HepG2 (cell line): Measurements from ENCODE around the gene ACP5. TPM values are rescaled to one million over a fixed set of nuclear protein-coding genes. Genes with fewer than 3 reads are reported as not detected.

Experiments
- ATAD3A ChIP-seq: sonication (generic); formaldehyde crosslinking; IDR thresholded peaks from 2 replicates; pipeline ENCODE4 v1.4.0; 2020; ENCODE audit warnings: missing genetic modification reagents
- FOXA3 ChIP-seq: IDR thresholded peaks from 2 replicates; pipeline ENCODE4 v1.6.1; 2016; ENCODE audit warnings: missing genetic modification reagents, missing compliant biosample characterization
- ISL2 ChIP-seq: sonication (generic); formaldehyde crosslinking; IDR thresholded peaks from 2 replicates; pipeline ENCODE4 v1.5.0; 2020; ENCODE audit warnings: missing genetic modification reagents
- KDM3A ChIP-seq: IDR thresholded peaks from 2 replicates; pipeline ENCODE4 v1.6.1; 2018; ENCODE audit warnings: low read depth, missing compliant biosample characterization
- REL ChIP-seq: sonication (generic); formaldehyde crosslinking; conservative IDR thresholded peaks from 2 replicates; pipeline ENCODE4 v1.8.0; 2022; ENCODE audit warnings: mild to moderate bottlenecking, missing genetic modification reagents, moderate library complexity
- REST ChIP-seq, 2 experiments: IDR thresholded peaks; 2 replicates each; pipeline ENCODE4 v1.6.1; 2011 to 2012; ENCODE audit warnings: low read length in 2 of 2, borderline replicate concordance in 1 of 2, low read depth in 1 of 2, mild to moderate bottlenecking in 1 of 2, moderate library complexity in 1 of 2
- SPEN ChIP-seq: sonication (generic); formaldehyde crosslinking; IDR thresholded peaks from 2 replicates; pipeline ENCODE4 v1.5.1; 2020; ENCODE audit warnings: low read depth, mild to moderate bottlenecking, missing genetic modification reagents
- TFDP2 ChIP-seq: sonication (generic); formaldehyde crosslinking; IDR thresholded peaks from 2 replicates; pipeline ENCODE4 v1.4.0; 2020; ENCODE audit warnings: missing genetic modification reagents
- XRCC5 ChIP-seq: fragments of 200-400 bp; formaldehyde crosslinking; optimal IDR thresholded peaks from 2 replicates; pipeline ENCODE3; 2017; ENCODE audit warnings: mild to moderate bottlenecking, low read length
- ZNF18 ChIP-seq: sonication (generic); formaldehyde crosslinking; IDR thresholded peaks from 2 replicates; pipeline ENCODE4 v1.8.0; 2022; ENCODE audit warnings: mild to moderate bottlenecking, missing genetic modification reagents; ENCODE audit not compliant: insufficient replicate concordance
- ZNF224 ChIP-seq: sonication (generic); formaldehyde crosslinking; IDR thresholded peaks from 2 replicates; pipeline ENCODE4 v1.5.0; 2020; ENCODE audit warnings: mild to moderate bottlenecking, missing genetic modification reagents
- ZNF616 ChIP-seq: sonication (generic); formaldehyde crosslinking; IDR thresholded peaks from 2 replicates; pipeline ENCODE4 v1.5.0; 2020; ENCODE audit warnings: low read depth, mild to moderate bottlenecking, missing genetic modification reagents
- ZNF782 ChIP-seq: sonication (generic); formaldehyde crosslinking; IDR thresholded peaks from 2 replicates; pipeline ENCODE4 v1.4.0; 2020; ENCODE audit warnings: missing genetic modification reagents, mild to moderate bottlenecking, borderline replicate concordance
- ZNF879 ChIP-seq: sonication (generic); formaldehyde crosslinking; IDR thresholded peaks from 2 replicates; pipeline ENCODE4 v1.8.1; 2023; ENCODE audit warnings: missing genetic modification reagents
- ZSCAN5A ChIP-seq: sonication (generic); formaldehyde crosslinking; IDR thresholded peaks from 2 replicates; pipeline ENCODE4 v1.8.0; 2022; ENCODE audit warnings: mild to moderate bottlenecking, missing genetic modification reagents, borderline replicate concordance
- ZXDC ChIP-seq: sonication (generic); formaldehyde crosslinking; IDR thresholded peaks from 2 replicates; pipeline ENCODE4 v1.5.0; 2020; ENCODE audit warnings: mild to moderate bottlenecking, missing genetic modification reagents
- polyA plus RNA-seq, 8 experiments: library from polyadenylated mRNA; depleted of rRNA in 3 of 8; stranded (reverse) in 7 of 8; unstranded in 1 of 8; fragments of >200 nt; fragmentation: Illumina TruSeq in 4 of 8; extraction: Trizol in 4 of 8; gene quantifications; 2 replicates each; pipeline versions ENCODE4 v1.2.1 to v1.2.3, GENCODE V29; 2011 to 2016; ENCODE audit warnings: low read depth in 4 of 8, missing spikeins in 1 of 8, mixed read lengths in 1 of 8; ENCODE audit not compliant: insufficient read depth in 1 of 8
- total RNA-seq, 5 experiments: library from RNA; depleted of rRNA; stranded (reverse); fragments of >200 nt; fragmentation: Illumina TruSeq; extraction: Trizol; gene quantifications; 2 replicates each; pipeline ENCODE4 v1.2.3, GENCODE V29; 2016; ENCODE audit warnings: low read depth in 1 of 5

The ACP5 gene
- total and polyA plus RNA-seq, 2 of the 13 experiments (the other 11 are each of a cell fraction or from before 2014, with no cell fraction given), result 1.3 to 6.7 TPM

- TF ChIP-seq ZNF18 (CRISPR knock-in tag) (peak; percentile 46), ATAD3A (CRISPR knock-in tag) (no peak), ZNF782 (CRISPR knock-in tag) (peak; percentile 92), ISL2 (CRISPR knock-in tag) (0 out of 2 replicates have a peak, but pooled peaks have one; percentile 24), ZNF224 (CRISPR knock-in tag) (no peak), KDM3A (CRISPR knock-in tag) (peak; percentile 47; the same call in 1 of the 2 replicates), ZXDC (CRISPR knock-in tag) (no peak), ZNF879 (CRISPR knock-in tag) (0 out of 2 replicates have a peak, but pooled peaks have one; percentile 67), TFDP2 (CRISPR knock-in tag) (no peak), SPEN (CRISPR knock-in tag) (peak; percentile 59), ZSCAN5A (no peak), ZNF616 (0 out of 2 replicates have a peak, but pooled peaks have one; percentile 41), FOXA3 (CRISPR knock-in tag) (no peak; the same call in 1 of the 2 replicates), XRCC5 (no peak), REL (CRISPR knock-in tag) (no peak), REST (IDR thresholded peaks at IDR 0.05; ENCODE audit: borderline replicate concordance in 1 of 2, low read depth in 1 of 2, low read length in 2 of 2) (no peak; a peak in 1 of 4 replicates)
Observed at GRCh38 chr19:11597202-11598102, 20.0 kb upstream of the ACP5 start, which contains the start of gene ZNF627 (continued).
